GM21526 (cell line): ENCODE measurements around the gene C1orf105.
"Not testable (repeated sequence)": the region's sequence is repeated elsewhere in the genome, so short reads cannot be mapped to it uniquely, and the experiment has no call there.

ENCODE experiments used
- ATAC-seq: cut with Tn5 transposase; IDR thresholded peaks from one replicate; pipeline ENCODE4 v1.9.1; 2021; ENCODE audit warnings: moderate library complexity; ENCODE audit not compliant: unreplicated experiment, low FRiP score

C1orf105 gene

GRCh38 chr1:172483448-172483847, 63.0 kb downstream of the C1orf105 start:
- no peak for ATAC-seq

DNA sequence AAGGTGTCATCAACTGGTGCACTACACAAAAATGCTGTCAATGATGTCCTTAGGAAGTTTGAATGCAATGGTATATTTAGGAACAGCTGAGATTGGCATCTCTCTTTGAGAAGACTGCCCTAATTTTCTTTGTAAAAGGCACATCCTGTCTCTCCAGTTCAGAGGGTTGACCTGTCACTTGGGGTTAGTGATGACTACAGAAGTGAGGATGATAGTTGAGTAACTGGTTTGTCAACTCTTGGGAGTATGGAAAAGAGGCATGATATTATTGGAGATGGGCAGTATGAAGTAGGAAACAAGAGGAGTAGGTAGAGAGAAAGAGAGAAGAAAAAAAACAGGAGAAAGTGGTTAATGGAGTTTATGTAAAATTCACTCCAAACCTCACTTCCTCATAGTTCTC, 63.8 kb downstream of the C1orf105 start:
- ATAC-seq = no peak

GRCh38 chr1:172485626-172486025, 65.1 kb downstream of the C1orf105 start:
- no peak for ATAC-seq

- ATAC-seq = no peak
These were observed 66.4 kb downstream of the C1orf105 start for GRCh38 chr1:172486805-172487454.

DNA sequence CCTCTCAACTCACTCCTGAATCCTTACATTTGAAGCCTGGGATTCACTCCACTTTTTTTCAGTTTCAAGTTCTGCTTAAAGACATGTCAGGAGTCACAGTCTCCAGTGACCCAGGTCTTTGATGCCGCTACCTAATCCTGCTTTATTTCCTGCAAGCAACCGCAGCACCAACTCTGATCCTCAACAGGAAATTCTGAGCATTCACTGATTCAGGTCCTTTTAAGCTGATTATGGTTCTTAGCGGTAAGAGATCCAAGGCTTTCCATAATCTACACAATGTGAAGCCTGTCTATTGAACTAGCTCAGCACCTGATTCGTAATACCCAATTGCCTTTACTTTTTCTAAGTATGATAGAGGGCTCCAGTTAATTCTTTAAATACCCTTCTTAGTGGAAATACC, 67.1 kb downstream of the C1orf105 start:
- ATAC-seq = no peak

- ATAC-seq = no peak
These were observed 67.9 kb downstream of the C1orf105 start for GRCh38 chr1:172488393-172488792.

- ATAC-seq = no peak
These were observed 69.4 kb downstream of the C1orf105 start for GRCh38 chr1:172489847-172490246.

DNA sequence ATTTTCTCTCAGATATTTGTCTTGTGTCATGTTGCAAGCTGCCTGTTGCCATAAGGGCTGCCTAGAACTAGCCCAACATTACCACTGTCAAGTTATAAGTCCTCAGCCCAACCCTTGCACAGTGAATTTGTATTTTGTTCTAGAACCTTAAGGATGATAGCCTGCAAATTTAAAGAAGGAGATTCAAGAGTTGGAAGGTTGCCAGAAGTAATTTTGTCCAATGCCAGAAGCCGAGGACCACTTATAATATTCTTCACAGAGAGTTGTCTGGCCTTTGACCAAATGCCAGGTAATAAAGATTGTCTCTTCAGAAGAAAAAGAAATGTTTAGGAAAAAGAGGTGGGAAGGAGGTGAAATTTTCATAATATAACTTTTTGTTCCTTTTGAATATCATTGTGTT, 71.9 kb downstream of the C1orf105 start:
- no peak for ATAC-seq

DNA sequence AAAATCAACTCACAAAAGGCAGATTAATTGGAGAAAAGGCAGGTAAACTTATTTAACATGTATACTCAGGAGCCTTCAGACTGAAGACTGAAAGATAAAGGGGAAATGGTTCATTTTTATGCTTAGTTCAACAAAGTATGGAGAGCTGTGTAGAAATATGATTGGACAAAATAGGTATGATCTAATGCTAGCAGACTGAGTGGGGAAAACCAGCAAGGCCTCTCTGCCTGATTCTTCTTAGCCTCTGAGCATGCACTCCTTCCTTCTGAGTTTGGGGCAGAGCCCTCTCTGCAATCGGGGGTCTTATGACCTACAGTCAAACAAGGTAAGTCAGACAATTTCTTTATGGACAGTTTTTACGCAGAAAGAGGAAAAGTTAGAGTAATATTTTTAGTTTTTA, 73.7 kb downstream of the C1orf105 start:
- no peak for ATAC-seq

GRCh38 chr1:172496127-172496526, 75.6 kb downstream of the C1orf105 start:
- not testable (repeated sequence) for ATAC-seq

DNA sequence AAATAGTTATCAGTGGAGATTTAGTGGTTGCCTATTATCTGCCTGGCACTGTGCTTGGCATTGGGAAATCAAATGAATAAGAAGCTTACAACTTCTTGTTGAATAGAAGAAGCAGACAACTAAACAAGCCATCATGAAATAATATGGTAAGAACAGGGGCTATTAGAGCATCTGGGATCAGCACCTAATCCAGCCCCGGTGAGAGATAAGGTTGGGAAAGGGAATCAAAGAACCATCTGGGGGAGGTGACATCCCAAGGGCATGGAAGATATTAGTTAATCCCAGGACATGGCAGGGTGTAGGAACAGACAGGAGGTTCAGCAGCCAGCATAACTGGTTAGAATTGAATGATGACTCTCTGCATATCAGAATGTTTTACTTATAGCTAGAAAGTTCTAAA, 76.2 kb downstream of the C1orf105 start:
- no peak for ATAC-seq

- ATAC-seq = no peak
These were observed 76.7 kb downstream of the C1orf105 start for GRCh38 chr1:172497230-172497629.

DNA sequence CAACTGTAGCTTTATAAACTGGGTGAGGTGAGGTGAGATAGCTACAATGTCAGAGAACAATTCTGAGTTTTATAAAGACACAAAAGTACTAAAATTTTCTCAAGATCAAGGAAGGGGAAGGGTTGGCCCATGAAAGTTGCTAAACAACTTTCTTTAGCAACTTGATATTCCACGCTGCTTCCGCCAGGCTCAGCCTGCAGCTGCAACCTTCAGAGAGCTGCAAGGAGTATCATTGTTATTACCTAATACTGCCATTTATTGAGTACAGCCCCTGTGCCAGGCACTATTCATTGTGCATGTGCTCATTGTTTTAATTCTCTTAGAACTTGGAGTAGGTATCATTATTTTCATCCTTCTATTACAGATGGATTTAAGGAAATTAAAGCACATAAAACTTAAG, 78.4 kb downstream of the C1orf105 start:
- ATAC-seq = no peak

DNA sequence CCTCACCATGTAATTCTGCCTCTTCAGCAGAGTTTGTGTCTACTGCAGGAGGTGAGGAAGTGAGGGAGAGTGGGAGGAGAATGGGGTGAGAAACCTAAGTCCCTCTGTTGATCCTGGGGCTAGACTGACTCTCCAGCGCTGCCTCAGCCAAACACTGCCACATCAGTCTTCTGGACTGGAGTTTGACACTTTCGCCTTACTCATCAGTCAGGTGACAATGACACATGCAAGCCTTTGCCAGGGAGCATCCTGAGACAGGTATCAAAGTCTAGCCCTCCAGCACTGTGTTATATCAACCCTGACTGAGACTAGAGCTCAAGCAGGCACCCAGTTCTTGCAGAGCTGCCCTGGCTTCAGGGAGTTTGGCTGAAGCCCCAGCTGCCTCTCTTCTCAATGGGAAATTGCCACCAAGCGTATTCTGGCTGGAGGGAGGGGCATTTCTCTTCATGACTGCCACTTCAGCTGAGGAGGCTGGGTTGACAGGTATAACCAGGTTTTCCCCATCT, 79.2 kb downstream of the C1orf105 start:
- no peak for ATAC-seq

DNA sequence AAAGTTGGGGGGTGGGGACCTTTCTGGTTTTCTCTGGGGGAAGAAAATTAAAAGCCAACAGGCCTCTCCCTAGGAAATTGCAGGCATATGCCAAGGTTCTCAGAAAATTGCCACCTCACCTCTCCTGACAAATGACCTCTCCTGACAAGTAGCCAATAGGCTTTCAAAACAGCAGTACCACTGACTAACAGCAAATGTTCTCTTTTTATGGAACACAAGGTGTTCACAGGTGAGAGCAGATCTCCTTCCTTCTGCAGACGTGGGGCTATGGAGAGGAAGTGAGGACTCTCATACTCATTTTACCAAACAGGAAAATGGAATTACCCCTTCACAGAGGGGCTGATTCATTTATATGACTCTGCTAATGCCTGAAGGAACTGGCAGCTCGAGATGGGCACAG, 79.7 kb downstream of the C1orf105 start:
- no peak for ATAC-seq

DNA sequence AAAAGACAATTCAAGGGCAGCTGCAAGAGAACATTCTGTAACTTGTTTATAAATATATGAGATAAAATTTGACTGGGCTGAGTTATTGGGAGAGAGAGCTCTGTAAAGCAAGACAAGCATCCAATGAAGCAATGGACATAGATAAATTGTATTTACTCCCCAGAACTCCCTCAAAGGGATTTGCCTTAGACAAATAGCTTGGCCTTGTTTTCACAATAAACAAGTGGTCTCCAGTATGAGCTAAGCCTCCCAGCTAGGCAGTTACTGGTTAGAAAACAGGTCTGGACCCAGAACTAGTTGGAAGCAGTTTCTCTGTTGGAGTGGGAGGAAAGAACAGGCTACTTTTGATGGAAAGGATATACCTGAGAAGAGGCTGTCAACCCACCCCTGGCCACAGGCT, 87.3 kb downstream of the C1orf105 start:
- no peak for ATAC-seq

DNA sequence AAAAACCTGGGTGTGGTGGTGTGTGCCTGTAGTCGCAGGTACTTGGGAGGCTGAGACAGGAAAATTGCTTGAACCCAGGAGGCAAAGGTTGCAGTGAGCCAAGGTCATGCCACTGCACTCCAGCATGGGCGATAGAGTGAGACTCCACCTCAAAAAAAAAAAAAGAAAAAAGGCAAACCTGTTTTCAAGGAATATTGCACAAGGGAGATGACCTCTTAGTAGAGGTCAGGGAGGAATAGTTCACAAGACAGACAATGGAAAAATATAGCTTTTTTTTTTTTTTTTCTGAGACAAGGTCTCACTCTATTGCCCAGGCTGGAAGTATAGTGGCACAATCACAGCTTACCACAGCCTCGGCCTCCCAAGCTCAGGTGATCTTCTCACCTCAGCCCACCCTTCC, 90.0 kb downstream of the C1orf105 start:
- no peak for ATAC-seq

DNA sequence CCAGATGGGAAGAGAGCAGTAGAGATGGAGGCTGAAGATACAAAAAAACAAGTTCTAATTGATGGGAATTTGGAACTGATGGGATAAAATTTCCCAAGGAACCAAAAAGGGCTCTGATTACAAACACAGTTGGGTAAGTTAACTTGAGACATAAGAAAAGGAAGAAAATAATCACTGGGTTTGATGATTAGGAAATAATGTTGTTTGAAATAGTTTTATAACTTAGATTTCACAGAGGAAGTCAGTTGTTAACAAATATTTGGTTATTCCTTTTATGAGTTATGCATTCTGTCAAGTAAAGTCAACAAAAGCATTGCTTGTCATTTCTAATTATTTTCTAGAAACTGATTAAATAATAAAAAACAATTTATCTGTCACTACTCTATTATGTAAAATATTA, 92.1 kb downstream of the C1orf105 start:
- no peak for ATAC-seq

- ATAC-seq = no peak
These were observed 93.0 kb downstream of the C1orf105 start for GRCh38 chr1:172513479-172513878.

DNA sequence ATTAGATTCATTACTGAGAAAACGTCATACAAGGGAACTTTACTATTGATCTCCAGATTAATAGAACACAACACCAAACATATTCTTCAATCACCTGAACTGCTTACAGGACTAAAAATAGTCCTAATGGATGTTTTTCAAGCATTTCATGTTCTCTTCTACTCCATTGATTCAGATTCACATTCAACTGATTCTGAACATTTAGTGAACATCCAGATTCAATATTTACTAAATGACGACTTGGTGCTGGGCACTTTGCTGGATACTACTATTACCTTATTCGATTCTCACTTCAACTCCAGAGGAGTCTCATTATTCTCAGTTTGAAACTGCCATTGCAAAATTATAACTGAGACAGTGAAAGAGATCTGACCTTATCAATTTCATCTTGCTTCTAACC, 93.6 kb downstream of the C1orf105 start:
- no peak for ATAC-seq

DNA sequence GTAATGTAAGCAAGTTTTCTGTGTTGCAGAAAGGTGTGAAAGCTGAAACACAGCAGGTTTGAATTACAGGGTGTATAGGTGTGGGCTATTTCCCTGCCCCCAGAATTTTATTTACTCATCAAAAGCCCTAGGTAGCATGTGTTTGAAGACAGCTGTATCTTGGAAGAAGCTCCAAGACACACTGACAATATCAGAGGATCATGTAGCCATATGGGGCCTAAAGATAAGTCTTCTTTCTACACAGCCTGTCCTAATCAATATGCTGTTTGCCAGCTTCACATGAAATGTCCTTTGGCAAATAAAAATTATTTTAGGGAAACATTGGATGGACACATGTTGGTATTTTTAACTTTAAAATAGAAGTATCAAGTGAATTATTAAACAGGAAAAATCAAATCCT, 95.0 kb downstream of the C1orf105 start:
- no peak for ATAC-seq

DNA sequence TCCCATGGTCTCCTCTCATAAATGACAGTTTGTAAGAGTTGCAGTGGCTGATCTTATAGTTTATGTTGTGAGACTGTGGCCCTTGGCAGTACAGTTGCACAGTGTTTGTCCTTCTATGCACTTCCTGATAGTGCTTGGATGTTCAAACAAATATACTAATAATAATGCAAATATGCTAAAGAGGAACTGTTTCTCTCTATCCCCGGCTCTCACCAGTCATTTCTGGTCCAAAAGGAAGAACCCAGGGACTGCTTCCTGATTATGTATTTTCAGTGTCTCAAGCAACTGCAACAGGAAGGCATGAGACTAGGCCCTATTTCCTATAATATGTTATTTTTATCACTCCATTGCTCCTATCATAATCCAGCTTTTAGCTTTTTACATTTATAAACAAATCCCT, 95.4 kb downstream of the C1orf105 start:
- ATAC-seq = no peak

- no peak for ATAC-seq
These were observed 96.6 kb downstream of the C1orf105 start for GRCh38 chr1:172517081-172517480.
